ENCODE measurements around the gene NOP10. TPM values are rescaled to one million over a fixed set of nuclear protein-coding genes. Genes with fewer than 3 reads are reported as not detected.
"Not testable (repeated sequence)": the region's sequence is repeated elsewhere in the genome, so short reads cannot be mapped to it uniquely, and the experiment has no call there.

Gene NOP10
- total RNA-seq, 1 experiment from 2014 or later: 421 TPM

GRCh38 chr15:34359416-34359815, 16.5 kb upstream of the NOP10 start:
- DNase-seq (ENCODE audit: low read depth): no peak

GRCh38 chr15:34358948-34359347, 16.0 kb upstream of the NOP10 start:
- DNase-seq (ENCODE audit: low read depth): no peak

- no peak for DNase-seq (ENCODE audit: low read depth)
Observed at GRCh38 chr15:34358367-34358766, 15.4 kb upstream of the NOP10 start.

GRCh38 chr15:34357653-34358052, 14.7 kb upstream of the NOP10 start:
- DNase-seq (ENCODE audit: low read depth): no peak

GRCh38 chr15:34355241-34355640, 12.3 kb upstream of the NOP10 start:
- no peak for DNase-seq (ENCODE audit: low read depth)

- no peak for DNase-seq (ENCODE audit: low read depth)
Observed at GRCh38 chr15:34354286-34354685, 11.3 kb upstream of the NOP10 start.

GRCh38 chr15:34353627-34354026, 10.7 kb upstream of the NOP10 start:
- no peak for DNase-seq (ENCODE audit: low read depth)

GRCh38 chr15:34352996-34353395, 10.1 kb upstream of the NOP10 start:
- not testable (repeated sequence) for DNase-seq (ENCODE audit: low read depth)

- DNase-seq (ENCODE audit: low read depth): no peak
Observed at GRCh38 chr15:34349769-34350168, 6.8 kb upstream of the NOP10 start.

GRCh38 chr15:34348735-34349300, 5.9 kb upstream of the NOP10 start:
- no peak for DNase-seq (ENCODE audit: low read depth)

GRCh38 chr15:34347951-34348638, 5.2 kb upstream of the NOP10 start:
- no peak for DNase-seq (ENCODE audit: low read depth)

- not testable (repeated sequence) for DNase-seq (ENCODE audit: low read depth)
Observed at GRCh38 chr15:34342213-34342736, 661 bp downstream of the NOP10 start.

GRCh38 chr15:34341381-34342212, 1.3 kb downstream of the NOP10 start:
- no peak for DNase-seq (ENCODE audit: low read depth)

- no peak for DNase-seq (ENCODE audit: low read depth)
Observed at GRCh38 chr15:34339946-34340345, 3.0 kb downstream of the NOP10 start.

GRCh38 chr15:34338347-34338746, 4.6 kb downstream of the NOP10 start:
- DNase-seq (ENCODE audit: low read depth): no peak

GRCh38 chr15:34337557-34338306, 5.2 kb downstream of the NOP10 start, which contains the start of gene SLC12A6:
TSS of gene SLC12A6 (minus strand) at chr15:34337781. CDS start at chr15:34336680, 1,101 bp downstream.
- peak; percentile 92 for DNase-seq (ENCODE audit: low read depth)

GRCh38 chr15:34336991-34337556, 5.9 kb downstream of the NOP10 start:
- no peak for DNase-seq (ENCODE audit: low read depth)

- DNase-seq (ENCODE audit: low read depth): no peak
Observed at GRCh38 chr15:34336231-34336990, 6.5 kb downstream of the NOP10 start.

GRCh38 chr15:34335176-34336032, 7.5 kb downstream of the NOP10 start:
- DNase-seq (ENCODE audit: low read depth): peak; percentile 40

Measured in HT1080 (cell line).